Uterus (tissue), 4 donors: Measurements from ENCODE around the gene THSD4. TPM values are rescaled to one million over a fixed set of nuclear protein-coding genes. Genes with fewer than 3 reads are reported as not detected.

ENCODE experiments used
- DNase-seq, 2 donors: peaks; one replicate each; pipeline ENCODE4 v3.0.0-alpha.2; 2019 to 2020
- H3K27ac ChIP-seq, 2 donors: fragments of 200-600 bp; sonication (generic); 1 replicate in 1 of 2; 2 replicates in 1 of 2; pipeline ENCODE4 v1.5.1; 2016 to 2018
- H3K27me3 ChIP-seq, 2 donors: fragments of 200-600 bp; sonication (generic); one replicate each; pipeline ENCODE4 v1.5.1; 2018 to 2019; ENCODE audit warnings: control low read depth in 1 of 2
- H3K36me3 ChIP-seq, 2 donors: fragments of 200-600 bp; sonication (generic); one replicate each; pipeline ENCODE4 v1.5.1; 2019; ENCODE audit warnings: control low read depth in 1 of 2
- H3K4me1 ChIP-seq, 2 donors: fragments of 200-600 bp; sonication (generic); one replicate each; pipeline ENCODE4 v1.5.1; 2018 to 2019; ENCODE audit warnings: control low read depth in 1 of 2
- H3K4me3 ChIP-seq, 2 donors: fragments of 200-600 bp; sonication (generic); 1 replicate in 1 of 2; 2 replicates in 1 of 2; pipeline ENCODE4 v1.5.1; 2018 to 2019; ENCODE audit warnings: mild to moderate bottlenecking in 1 of 2
- H3K9me3 ChIP-seq, 2 donors: fragments of 200-600 bp; sonication (generic); one replicate each; pipeline ENCODE4 v1.5.1; 2019; ENCODE audit warnings: control low read depth in 1 of 2
- POLR2A ChIP-seq, 2 donors: fragments of 450-650 bp; IDR thresholded peaks; one replicate each; pipeline ENCODE4 v1.6.1; 2016; ENCODE audit warnings: antibody characterized with exemption in 2 of 2, mild to moderate bottlenecking in 1 of 2, moderate library complexity in 1 of 2
- intact Hi-C: fragments of 100-400 bp; cut with DNase I; formaldehyde crosslinking; loops from one replicate; pipeline ENCODE4 v1.15.1; 2023; ENCODE audit warnings: low total_unique reads
- total RNA-seq, 4 donors: library from RNA; depleted of rRNA in 3 of 4; stranded (reverse); fragments of >200 nt in 3 of 4; gene quantifications; one replicate each; pipeline versions ENCODE4 v1.1.0 to v1.2.4, GENCODE V29; 2014 to 2023
- TF ChIP-seq, protein P1 (sequence below), 4 experiments: fragments of 200-600 bp in 2 of 4; fragments of 450-650 bp in 2 of 4; sonication (generic) in 2 of 4; IDR thresholded peaks; one replicate each; pipeline ENCODE4 v1.5.1; 2016 to 2019; ENCODE audit warnings: antibody characterized with exemption in 4 of 4, mild to moderate bottlenecking in 2 of 4, moderate library complexity in 1 of 4
- donor health status: DM: yes; HTN: yes; CAD: no.

The THSD4 gene
- total RNA-seq, 4 donors from 2014 or later: 7.1 to 144 (median 35.4) TPM

- no peak for TF ChIP-seq POLR2A (IDR thresholded peaks at IDR 0.05)
- TF ChIP-seq, protein P1, sequence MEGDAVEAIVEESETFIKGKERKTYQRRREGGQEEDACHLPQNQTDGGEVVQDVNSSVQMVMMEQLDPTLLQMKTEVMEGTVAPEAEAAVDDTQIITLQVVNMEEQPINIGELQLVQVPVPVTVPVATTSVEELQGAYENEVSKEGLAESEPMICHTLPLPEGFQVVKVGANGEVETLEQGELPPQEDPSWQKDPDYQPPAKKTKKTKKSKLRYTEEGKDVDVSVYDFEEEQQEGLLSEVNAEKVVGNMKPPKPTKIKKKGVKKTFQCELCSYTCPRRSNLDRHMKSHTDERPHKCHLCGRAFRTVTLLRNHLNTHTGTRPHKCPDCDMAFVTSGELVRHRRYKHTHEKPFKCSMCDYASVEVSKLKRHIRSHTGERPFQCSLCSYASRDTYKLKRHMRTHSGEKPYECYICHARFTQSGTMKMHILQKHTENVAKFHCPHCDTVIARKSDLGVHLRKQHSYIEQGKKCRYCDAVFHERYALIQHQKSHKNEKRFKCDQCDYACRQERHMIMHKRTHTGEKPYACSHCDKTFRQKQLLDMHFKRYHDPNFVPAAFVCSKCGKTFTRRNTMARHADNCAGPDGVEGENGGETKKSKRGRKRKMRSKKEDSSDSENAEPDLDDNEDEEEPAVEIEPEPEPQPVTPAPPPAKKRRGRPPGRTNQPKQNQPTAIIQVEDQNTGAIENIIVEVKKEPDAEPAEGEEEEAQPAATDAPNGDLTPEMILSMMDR (IDR thresholded peaks at IDR 0.05): no peak
- Histone ChIP-seq H3K4me3 (no peak overlapping the region), H3K27ac (peak overlapping the region in 1 of 2 donors; percentile 24), H3K9me3 (no peaks in the 10 kb centered on the region), H3K4me1 (no peaks in the 10 kb centered on the region), H3K36me3 (no peaks in the 10 kb centered on the region), H3K27me3 (no peaks in the 10 kb centered on the region)
- no peak for DNase-seq
- intact Hi-C loops: no loop called here
Measured at GRCh38 chr15:71657141-71657540, 541.9 kb downstream of the THSD4 start.

GRCh38 chr15:71658036-71658435 lies 542.8 kb downstream of the THSD4 start:
- Histone ChIP-seq H3K36me3 (no peaks in the 10 kb centered on the region), H3K9me3 (no peaks in the 10 kb centered on the region), H3K4me1 (no peaks in the 10 kb centered on the region), H3K4me3 (no peak overlapping the region), H3K27me3 (no peaks in the 10 kb centered on the region), H3K27ac (peak overlapping the region in 1 of 2 donors; percentile 24)
- TF ChIP-seq, protein P1 (IDR thresholded peaks at IDR 0.05): no peak
- TF ChIP-seq POLR2A (IDR thresholded peaks at IDR 0.05): no peak
- intact Hi-C loops: no loop called here
- no peak for DNase-seq

- TF ChIP-seq POLR2A (IDR thresholded peaks at IDR 0.05): no peak
- TF ChIP-seq, protein P1 (IDR thresholded peaks at IDR 0.05): no peak
- H3K4me1 ChIP-seq: no peaks in the 10 kb centered on the region
- intact Hi-C loops: no loop called here
- DNase-seq: no peak
- no peaks in the 10 kb centered on the region for H3K36me3 ChIP-seq
- H3K4me3 ChIP-seq: no peak overlapping the region
- H3K27ac ChIP-seq: peak overlapping the region in 1 of 2 donors; percentile 10
- H3K27me3 ChIP-seq: no peaks in the 10 kb centered on the region
- H3K9me3 ChIP-seq: no peaks in the 10 kb centered on the region
Measured at GRCh38 chr15:71658827-71659729, 543.8 kb downstream of the THSD4 start.

DNA sequence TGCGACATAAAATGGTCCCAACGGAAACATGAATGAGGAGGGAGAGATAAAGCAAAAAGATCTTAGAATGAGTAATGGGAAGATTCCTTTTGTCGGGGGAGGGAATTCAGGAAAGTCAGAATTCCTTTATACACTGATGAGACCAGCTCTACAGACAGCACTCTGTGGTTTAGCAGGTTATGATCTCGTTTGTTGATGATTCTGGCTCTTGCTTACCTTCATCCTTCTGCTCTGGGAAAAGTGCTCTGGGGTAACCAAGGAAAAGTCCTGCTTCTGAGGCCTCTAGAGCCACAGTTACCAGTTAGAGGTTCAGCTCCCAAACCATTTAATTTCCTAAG lies 544.4 kb downstream of the THSD4 start:
- Histone ChIP-seq H3K27me3 (no peaks in the 10 kb centered on the region), H3K36me3 (no peaks in the 10 kb centered on the region), H3K27ac (peak overlapping the region in 1 of 2 donors; percentile 10), H3K4me1 (no peaks in the 10 kb centered on the region), H3K9me3 (no peaks in the 10 kb centered on the region), H3K4me3 (no peak overlapping the region)
- DNase-seq: no peak
- intact Hi-C loops: no loop called here
- TF ChIP-seq, protein P1 (IDR thresholded peaks at IDR 0.05): no peak
- no peak for TF ChIP-seq POLR2A (IDR thresholded peaks at IDR 0.05)

- intact Hi-C loops: no loop called here
- no peak for DNase-seq
- Histone ChIP-seq H3K4me3 (no peak overlapping the region), H3K4me1 (no peaks in the 10 kb centered on the region), H3K27me3 (no peaks in the 10 kb centered on the region), H3K27ac (peak overlapping the region in 1 of 2 donors; percentile 10), H3K36me3 (no peaks in the 10 kb centered on the region), H3K9me3 (no peaks in the 10 kb centered on the region)
- TF ChIP-seq POLR2A (IDR thresholded peaks at IDR 0.05): no peak
- TF ChIP-seq, protein P1 (IDR thresholded peaks at IDR 0.05): no peak
Measured at GRCh38 chr15:71660501-71660900, 545.2 kb downstream of the THSD4 start.
